GM12878 (cell line): ENCODE data around the gene LHX6.

Experiments used
- BACH1 ChIP-seq: fragments of 450-650 bp; IDR thresholded peaks from 2 replicates; pipeline ENCODE4 v1.6.1; 2017; ENCODE audit warnings: mild to moderate bottlenecking, borderline replicate concordance
- CREM ChIP-seq: IDR thresholded peaks from 2 replicates; pipeline ENCODE4 v1.6.1; 2014; ENCODE audit warnings: antibody characterized with exemption, low read depth
- CTCF ChIP-seq, 3 experiments: IDR thresholded peaks in 2 of 3; conservative IDR thresholded peaks in 1 of 3; 2 replicates each; pipeline ENCODE4 v1.5.1; 2011; ENCODE audit warnings: low read depth in 3 of 3, low read length in 3 of 3, mild to moderate bottlenecking in 3 of 3, control low read depth in 2 of 3, moderate library complexity in 2 of 3, inconsistent platforms in 1 of 3, mixed read lengths in 1 of 3; ENCODE audit not compliant: control insufficient read depth in 2 of 3, insufficient read depth in 1 of 3; ENCODE audit errors: extremely low read depth in 1 of 3
- IRF3 ChIP-seq: fragments of 450-650 bp; IDR thresholded peaks from 2 replicates; pipeline ENCODE4 v1.6.1; 2014; ENCODE audit warnings: mild to moderate bottlenecking
- PKNOX1 ChIP-seq: fragments of 450-650 bp; IDR thresholded peaks from 2 replicates; pipeline ENCODE4 v1.6.1; 2016; ENCODE audit warnings: mild to moderate bottlenecking

GRCh38 chr9:122218935-122219855 lies 9.6 kb downstream of the LHX6 start:
- TF ChIP-seq CREM (no peak), CTCF (IDR thresholded peaks at IDR 0.05 in 2 of 3, conservative IDR thresholded peaks at IDR 0.05 in 1 of 3; ENCODE audit: control insufficient read depth in 2 of 3, extremely low read depth in 1 of 3, insufficient read depth in 1 of 3, low read depth in 3 of 3, low read length in 3 of 3) (no peak), IRF3 (no peak), BACH1 (no peak), PKNOX1 (no peak)
